ENCODE results near the gene MLNR. TPM values are rescaled to one million over a fixed set of nuclear protein-coding genes. Genes with fewer than 3 reads are reported as not detected.

Gene MLNR
- total and polyA plus RNA-seq, 4 donors: 0.09 TPM; not detected in 3

- TF ChIP-seq CTCF (IDR thresholded peaks at IDR 0.05; ENCODE audit: low read depth, low read length, missing input control) (no peak), EGR1 (IDR thresholded peaks at IDR 0.05; ENCODE audit: low read depth in 2 of 2) (no peak), RAD21 (IDR thresholded peaks at IDR 0.05) (no peak)
Measured at GRCh38 chr13:49246850-49247642, 26.9 kb downstream of the MLNR start (continued).

- Histone ChIP-seq H3K9me3 (ENCODE audit: control insufficient read depth in 4 of 4, low read length in 3 of 4) (no peaks in the 10 kb centered on the region), H3K36me3 (ENCODE audit: control insufficient read depth in 4 of 4, insufficient read depth in 3 of 4, low read depth in 1 of 4, low read length in 3 of 4) (peaks cover 0 to 3% (median 2%) of the 10 kb centered on the region in 4 donors), H3K27me3 (ENCODE audit: control insufficient read depth in 4 of 4, insufficient read depth in 4 of 4, low read length in 3 of 4) (no peaks in the 10 kb centered on the region), H3K9ac (ENCODE audit: low read depth in 1 of 2, low read length in 2 of 2) (peak within 1 kb of the TSS; percentile 84 to 95), H3K27ac (ENCODE audit: low read depth in 1 of 2, low read length in 2 of 2) (peak within 1 kb of the TSS; percentile 81 to 83), H3K4me3 (ENCODE audit: low read depth in 1 of 3, low read length in 3 of 3) (peak within 1 kb of the TSS; percentile 68 to 75 (median 71)), H3K4me1 (ENCODE audit: control insufficient read depth in 4 of 4, insufficient read depth in 4 of 4, low read length in 3 of 4) (peaks cover 4 to 20% (median 10%) of the 10 kb centered on the region in 4 donors)
- TF ChIP-seq CTCF (IDR thresholded peaks at IDR 0.05; ENCODE audit: low read depth, low read length, missing input control) (no peak), EGR1 (IDR thresholded peaks at IDR 0.05; ENCODE audit: low read depth in 2 of 2) (peak; percentile 33 to 42), REST (IDR thresholded peaks at IDR 0.05) (peak; percentile 32), ZBTB33 (IDR thresholded peaks at IDR 0.05) (no peak), YY1 (IDR thresholded peaks at IDR 0.05) (peak; percentile 67), RAD21 (IDR thresholded peaks at IDR 0.05) (peak; percentile 38 to 42), FOXA2 (IDR thresholded peaks at IDR 0.05) (no peak), TAF1 (conservative IDR thresholded peaks at IDR 0.05) (no peak), NR2F2 (IDR thresholded peaks at IDR 0.05) (peak; percentile 20), GABPA (IDR thresholded peaks at IDR 0.05 in 1 of 2, conservative IDR thresholded peaks at IDR 0.05 in 1 of 2) (no peak), FOXA1 (IDR thresholded peaks at IDR 0.05) (no peak), JUND (IDR thresholded peaks at IDR 0.05) (peak; percentile 58 to 61), HNF4G (IDR thresholded peaks at IDR 0.05) (no peak), SP1 (IDR thresholded peaks at IDR 0.05) (peak; percentile 79), HNF4A (conservative IDR thresholded peaks at IDR 0.05) (peak in 1 of 2 donors; percentile 17), ATF3 (IDR thresholded peaks at IDR 0.05) (peak; percentile 11), MAX (IDR thresholded peaks at IDR 0.05) (no peak), RXRA (IDR thresholded peaks at IDR 0.05) (peak; percentile 57 to 78)
- peak; percentile 98 for DNase-seq (ENCODE audit: low spot score)
- under 1% methylated on average over 56 of the region's 56 CpGs for WGBS
Measured at GRCh38 chr13:49247643-49248621, 27.8 kb downstream of the MLNR start, which contains the start of gene CDADC1. TSS of gene CDADC1 (plus strand) at chr13:49247925. CDS start at chr13:49248038, 113 bp downstream.

All from liver (tissue), 9 donors.